Gastrocnemius medialis (tissue), 4 donors: ENCODE measurements around the gene ST6GALNAC3. TPM values are rescaled to one million over a fixed set of nuclear protein-coding genes. Genes with fewer than 3 reads are reported as not detected.

Source experiments
- ATAC-seq, 2 donors: fragments of 150-250 bp; one replicate each; pipeline ENCODE4 v1.9.1; 2016
- DNase-seq, 2 donors: peaks; one replicate each; pipeline ENCODE4 v3.0.0-alpha.2; 2019
- H3K27ac ChIP-seq, 4 donors: fragments of 200-600 bp; sonication (generic); 1 replicate in 1 of 4; 2 replicates in 3 of 4; pipeline ENCODE4 v1.5.1; 2016 to 2018; ENCODE audit warnings: mild to moderate bottlenecking in 2 of 4, moderate library complexity in 1 of 4
- H3K27me3 ChIP-seq, 3 donors: fragments of 200-600 bp; sonication (generic) in 2 of 3; 1 replicate in 1 of 3; 2 replicates in 2 of 3; pipeline versions ENCODE4 v1.5.1 to v1.6.0; 2016 to 2019; ENCODE audit warnings: mild to moderate bottlenecking in 1 of 3, moderate library complexity in 1 of 3
- H3K36me3 ChIP-seq, 2 donors: fragments of 200-600 bp; sonication (generic) in 1 of 2; one replicate each; pipeline ENCODE4 v1.5.1; 2017 to 2018
- H3K4me1 ChIP-seq, 2 donors: fragments of 200-600 bp; sonication (generic) in 1 of 2; one replicate each; pipeline ENCODE4 v1.5.1; 2016 to 2017; ENCODE audit warnings: mild to moderate bottlenecking in 2 of 2
- H3K4me3 ChIP-seq, 4 donors: fragments of 200-600 bp; sonication (generic) in 3 of 4; 1 replicate in 1 of 4; 2 replicates in 3 of 4; pipeline ENCODE4 v1.5.1; 2016 to 2019; ENCODE audit warnings: mild to moderate bottlenecking in 2 of 4
- H3K9me3 ChIP-seq, 3 donors: fragments of 200-600 bp; sonication (generic) in 2 of 3; 1 replicate in 1 of 3; 2 replicates in 2 of 3; pipeline ENCODE4 v1.5.1; 2016 to 2019
- CTCF ChIP-seq, 5 experiments: fragments of 450-650 bp in 3 of 5; fragments of 200-600 bp in 2 of 5; sonication (generic) in 2 of 5; IDR thresholded peaks in 4 of 5; conservative IDR thresholded peaks in 1 of 5; 1 replicate in 4 of 5; 2 replicates in 1 of 5; pipeline ENCODE4 v1.5.1; 2016 to 2019; ENCODE audit warnings: antibody characterized with exemption in 5 of 5, mild to moderate bottlenecking in 3 of 5, moderate library complexity in 3 of 5
- POLR2A ChIP-seq, 2 donors: fragments of 450-650 bp; IDR thresholded peaks; one replicate each; pipeline ENCODE4 v1.6.1; 2017; ENCODE audit warnings: antibody characterized with exemption in 2 of 2, mild to moderate bottlenecking in 2 of 2, moderate library complexity in 2 of 2
- in situ Hi-C, 4 donors: fragments of 200-750 bp; cut with MboI; loops; one replicate each; pipeline versions ENCODE4 v1.15.0 to v1.8.0; 2017; ENCODE audit warnings: low sequenced_read_pairs in 4 of 4
- intact Hi-C: fragments of 100-400 bp; cut with DNase I; formaldehyde crosslinking; loops from one replicate; pipeline ENCODE4 v1.15.1; 2023; ENCODE audit warnings: low total_unique reads
- total RNA-seq, 4 donors: library from RNA; depleted of rRNA; stranded (reverse); fragments of >200 nt; gene quantifications; one replicate each; pipeline versions ENCODE4 v1.1.0 to v1.2.3, GENCODE V29; 2016

Gene ST6GALNAC3
- total RNA-seq, 4 donors from 2014 or later = 1.7 to 3.9 (median 2.8) TPM

GRCh38 chr1:76450229-76450628, 375.7 kb downstream of the ST6GALNAC3 start:
- intact Hi-C loops = no loop called here
- no peak overlapping the region for H3K27ac ChIP-seq
- H3K36me3 ChIP-seq = no peaks in the 10 kb centered on the region
- no peak overlapping the region for H3K4me3 ChIP-seq
- ATAC-seq (no peak), DNase-seq (no peak)
- no peaks in the 10 kb centered on the region for H3K9me3 ChIP-seq
- in situ Hi-C loops = no loop called here
- TF ChIP-seq POLR2A (IDR thresholded peaks at IDR 0.05) (no peak), CTCF (IDR thresholded peaks at IDR 0.05 in 4 of 5, conservative IDR thresholded peaks at IDR 0.05 in 1 of 5) (no peak)
- no peaks in the 10 kb centered on the region for H3K27me3 ChIP-seq
- H3K4me1 ChIP-seq = no peaks in the 10 kb centered on the region

- Histone ChIP-seq H3K4me1 (no peaks in the 10 kb centered on the region), H3K27ac (no peak overlapping the region), H3K9me3 (no peaks in the 10 kb centered on the region), H3K27me3 (no peaks in the 10 kb centered on the region), H3K36me3 (no peaks in the 10 kb centered on the region), H3K4me3 (no peak overlapping the region)
- intact Hi-C loops = no loop called here
- no peak for ATAC-seq
- in situ Hi-C loops = no loop called here
- TF ChIP-seq POLR2A (IDR thresholded peaks at IDR 0.05) (no peak), CTCF (IDR thresholded peaks at IDR 0.05 in 4 of 5, conservative IDR thresholded peaks at IDR 0.05 in 1 of 5) (no peak)
- DNase-seq = no peak
Observed at GRCh38 chr1:76463278-76463677, 388.7 kb downstream of the ST6GALNAC3 start.

- Histone ChIP-seq H3K36me3 (no peaks in the 10 kb centered on the region), H3K9me3 (no peaks in the 10 kb centered on the region), H3K27ac (no peak overlapping the region), H3K4me1 (no peaks in the 10 kb centered on the region), H3K4me3 (no peak overlapping the region), H3K27me3 (no peaks in the 10 kb centered on the region)
- TF ChIP-seq CTCF (IDR thresholded peaks at IDR 0.05 in 4 of 5, conservative IDR thresholded peaks at IDR 0.05 in 1 of 5) (no peak), POLR2A (IDR thresholded peaks at IDR 0.05) (no peak)
- ATAC-seq (no peak), DNase-seq (no peak)
- in situ Hi-C loops (no loop called here), intact Hi-C loops (no loop called here)
Observed at GRCh38 chr1:76463849-76464248, 389.3 kb downstream of the ST6GALNAC3 start.

- H3K27ac ChIP-seq = no peak overlapping the region
- H3K9me3 ChIP-seq = no peaks in the 10 kb centered on the region
- in situ Hi-C loops = no loop called here
- H3K4me3 ChIP-seq = no peak overlapping the region
- H3K27me3 ChIP-seq = no peaks in the 10 kb centered on the region
- H3K36me3 ChIP-seq = no peaks in the 10 kb centered on the region
- intact Hi-C loops = no loop called here
- TF ChIP-seq CTCF (IDR thresholded peaks at IDR 0.05 in 4 of 5, conservative IDR thresholded peaks at IDR 0.05 in 1 of 5) (no peak), POLR2A (IDR thresholded peaks at IDR 0.05) (no peak)
- no peak for ATAC-seq
- H3K4me1 ChIP-seq = no peaks in the 10 kb centered on the region
- DNase-seq = no peak
Observed at GRCh38 chr1:76465030-76465429, 390.5 kb downstream of the ST6GALNAC3 start.

- in situ Hi-C loops = no loop called here
- H3K9me3 ChIP-seq = no peaks in the 10 kb centered on the region
- no peak for DNase-seq
- no peaks in the 10 kb centered on the region for H3K36me3 ChIP-seq
- TF ChIP-seq POLR2A (IDR thresholded peaks at IDR 0.05) (no peak), CTCF (IDR thresholded peaks at IDR 0.05 in 4 of 5, conservative IDR thresholded peaks at IDR 0.05 in 1 of 5) (no peak)
- no peak for ATAC-seq
- H3K4me1 ChIP-seq = no peaks in the 10 kb centered on the region
- intact Hi-C loops = no loop called here
- H3K4me3 ChIP-seq = no peak overlapping the region
- no peaks in the 10 kb centered on the region for H3K27me3 ChIP-seq
- no peak overlapping the region for H3K27ac ChIP-seq
Observed at GRCh38 chr1:76470166-76470565, 395.6 kb downstream of the ST6GALNAC3 start.
